CD4-positive, alpha-beta T cell treated with Interleukin-17A for 4 hours (primary cell): ENCODE measurements around the gene TBC1D21.

Experiments used
- DNase-seq: peaks from one replicate; pipeline ENCODE4 v3.0.0-alpha.2; 2020; ENCODE audit warnings: mixed read lengths

The TBC1D21 gene

DNA sequence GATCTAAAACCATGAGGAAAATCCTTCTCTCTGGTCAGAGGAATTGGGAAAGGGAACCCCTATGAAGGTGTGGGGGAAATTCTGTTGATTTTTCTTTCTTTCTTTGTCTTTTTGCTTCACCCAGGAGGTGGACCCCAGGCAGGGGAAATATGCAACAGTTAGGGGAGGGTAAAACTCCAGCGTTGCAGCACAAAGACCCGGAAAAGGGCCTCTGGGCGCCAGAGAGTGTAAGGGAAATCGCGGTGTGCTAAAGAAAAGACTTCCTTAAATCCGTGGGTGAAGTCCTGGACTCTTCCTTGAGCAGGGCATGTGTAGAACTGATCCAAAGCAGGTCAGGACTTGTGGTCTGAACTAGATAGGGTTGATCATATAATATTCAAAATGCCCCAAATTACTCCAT is 11.1 kb upstream of the TBC1D21 start:
- no peak for DNase-seq

DNA sequence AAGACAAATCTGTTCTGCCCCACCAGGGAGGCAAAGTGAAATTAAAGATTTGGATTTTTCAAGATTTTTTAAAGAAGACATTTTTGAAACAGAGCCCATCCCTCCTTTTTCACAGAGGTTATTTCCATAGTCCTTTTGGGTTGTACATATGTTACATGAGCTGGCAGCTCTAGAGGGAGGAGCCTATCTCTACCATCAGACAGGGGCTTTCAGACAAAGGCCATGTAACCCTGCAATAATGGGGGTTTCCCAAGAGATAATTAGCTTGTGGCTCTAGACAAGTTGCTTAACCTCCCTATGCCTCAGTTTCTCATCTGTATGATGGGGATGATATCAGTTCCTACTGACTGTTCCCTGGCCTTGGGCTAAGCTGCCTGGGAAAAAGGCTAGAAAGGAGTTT is 8.0 kb upstream of the TBC1D21 start:
- no peak for DNase-seq

DNA sequence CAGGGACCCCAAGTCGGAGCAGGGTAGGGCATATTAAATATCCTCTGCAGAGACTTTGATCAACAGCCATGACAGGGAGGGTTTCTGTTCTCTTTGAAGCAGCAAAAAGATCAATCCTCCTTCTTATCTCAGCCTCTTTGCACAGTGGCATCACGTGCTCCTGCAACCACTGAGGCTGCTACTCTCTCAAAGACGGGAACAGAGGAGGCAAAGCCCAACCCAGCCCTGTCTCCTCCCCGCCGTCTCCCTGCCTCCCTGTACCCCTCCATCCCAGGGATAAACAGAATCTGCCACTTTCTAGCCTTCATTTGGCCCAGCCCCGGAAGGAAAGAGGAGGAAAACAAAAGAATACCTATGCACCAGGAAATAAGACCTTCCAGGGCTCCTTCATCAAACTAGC is 7.5 kb upstream of the TBC1D21 start:
- no peak for DNase-seq

DNA sequence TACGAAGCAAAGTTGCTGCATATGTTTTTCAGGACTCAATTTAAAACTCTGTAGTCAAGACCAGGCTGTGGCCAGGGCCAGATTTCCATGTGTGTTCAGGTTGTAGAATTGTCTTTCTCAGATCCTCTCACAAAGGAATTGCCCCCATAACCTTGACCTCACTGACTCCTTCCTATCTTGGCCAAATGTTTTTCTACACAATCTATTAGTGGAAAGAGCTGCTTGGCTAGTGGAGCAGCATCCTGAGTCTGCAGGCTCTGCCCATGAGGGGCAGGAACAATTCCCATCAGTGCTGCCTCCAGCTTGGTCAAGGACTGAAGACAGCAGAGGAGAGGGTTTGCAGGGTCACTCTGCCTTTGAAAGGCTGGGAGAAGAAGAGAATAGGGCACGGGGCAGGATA is 6.9 kb upstream of the TBC1D21 start:
- DNase-seq = no peak

DNA sequence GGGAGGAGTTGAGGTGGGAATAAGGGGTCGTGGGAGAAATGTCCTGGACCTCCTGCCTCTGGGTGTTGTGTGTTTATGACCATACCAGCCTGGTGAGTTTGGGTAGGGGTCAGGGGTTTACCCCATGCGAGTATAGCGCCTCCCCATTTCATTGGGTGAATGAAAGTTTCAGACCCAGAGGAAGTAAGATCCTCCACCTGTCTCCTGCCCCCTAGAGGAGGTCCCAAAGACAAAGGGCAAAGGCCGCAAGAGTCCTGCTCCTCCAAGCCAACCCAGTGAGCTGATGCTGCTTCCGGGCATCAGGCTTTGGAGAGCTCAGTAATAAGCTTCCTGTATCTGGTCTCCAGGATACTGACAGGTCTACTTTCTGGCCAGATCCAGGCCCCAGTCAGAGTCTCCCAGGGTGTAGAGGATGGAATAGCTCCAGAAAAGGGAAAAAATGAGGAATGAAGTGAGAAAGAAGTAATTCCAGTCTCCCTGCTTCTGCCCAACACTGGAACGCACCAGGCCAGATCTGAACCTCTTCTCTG is 6.4 kb upstream of the TBC1D21 start:
- DNase-seq = no peak

DNA sequence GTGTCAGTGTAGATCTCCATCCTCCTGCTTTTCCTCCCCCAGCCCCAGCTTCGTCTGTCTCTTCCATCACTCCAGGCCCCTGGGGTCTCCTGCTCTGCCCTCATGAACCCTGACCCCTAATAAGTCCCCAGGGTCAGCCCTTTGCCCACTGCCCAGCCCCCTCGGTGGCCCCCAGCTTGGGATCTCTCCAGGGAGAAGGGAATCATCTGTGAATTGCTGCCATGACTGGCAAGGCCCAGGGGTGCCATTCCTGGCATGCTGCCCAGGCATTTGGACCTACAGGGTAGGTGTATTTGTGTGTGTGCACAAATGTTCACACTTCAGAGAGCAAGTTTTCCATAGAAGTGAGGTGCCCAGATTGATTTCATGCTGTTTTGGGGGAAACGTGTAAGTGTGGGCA is 5.9 kb upstream of the TBC1D21 start:
- no peak for DNase-seq

DNA sequence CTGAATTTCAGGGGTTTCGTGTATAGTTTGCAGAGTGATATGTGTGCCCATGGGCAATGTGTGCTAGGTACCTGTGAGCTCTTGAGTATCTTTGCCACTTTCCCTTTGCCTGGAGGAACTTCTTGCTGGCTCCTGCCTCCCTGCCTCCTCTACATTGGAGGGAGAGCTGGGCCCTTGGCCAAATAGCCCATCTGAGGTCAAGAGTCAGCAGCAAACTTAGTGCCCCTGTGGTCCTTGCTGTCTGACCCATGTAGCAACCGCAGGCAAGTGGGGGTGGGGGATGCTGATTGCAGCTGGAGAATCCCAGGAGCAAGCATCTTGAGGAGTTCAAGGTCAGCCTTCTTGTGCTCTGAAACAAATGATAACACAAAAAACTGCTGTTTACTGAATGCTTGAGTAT is 5.4 kb upstream of the TBC1D21 start:
- DNase-seq = no peak

DNA sequence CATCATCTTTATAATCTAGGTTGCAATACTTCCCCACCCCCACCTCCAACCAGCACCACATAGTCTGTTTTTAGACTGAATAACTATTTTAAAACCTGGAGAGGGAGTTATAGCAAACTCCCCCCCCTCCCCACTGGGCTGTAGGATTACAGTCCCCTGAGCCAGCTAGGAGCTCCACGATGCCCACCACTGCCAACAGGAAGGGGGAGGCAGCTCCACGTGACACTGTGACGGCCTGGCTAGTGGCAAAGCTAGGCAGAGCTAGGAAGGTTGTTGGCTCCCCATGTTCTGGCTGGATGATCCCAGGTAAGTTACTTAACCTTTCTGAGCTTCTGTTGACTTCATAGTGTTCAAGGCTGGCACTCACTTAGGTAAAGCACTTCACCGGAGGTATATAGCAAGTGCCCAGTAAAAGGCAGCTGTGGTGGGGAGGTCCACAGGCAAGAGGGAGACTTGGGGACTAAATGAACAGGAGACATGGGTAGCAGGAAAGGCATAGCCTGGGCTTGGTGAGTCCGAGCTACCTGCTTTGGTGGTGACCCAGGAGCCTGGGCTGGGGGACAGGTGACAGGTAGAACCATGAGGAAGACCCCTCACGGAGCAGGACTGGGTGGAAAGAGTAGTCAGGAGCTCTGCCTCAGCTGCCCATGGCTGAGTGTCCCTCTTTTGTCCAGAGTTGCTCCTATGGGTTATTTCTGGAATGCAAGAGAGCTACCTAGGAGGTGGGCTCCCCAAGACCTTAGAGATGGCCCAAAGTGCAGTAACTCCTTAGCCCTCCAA is 4.0 kb upstream of the TBC1D21 start:
- no peak for DNase-seq

DNA sequence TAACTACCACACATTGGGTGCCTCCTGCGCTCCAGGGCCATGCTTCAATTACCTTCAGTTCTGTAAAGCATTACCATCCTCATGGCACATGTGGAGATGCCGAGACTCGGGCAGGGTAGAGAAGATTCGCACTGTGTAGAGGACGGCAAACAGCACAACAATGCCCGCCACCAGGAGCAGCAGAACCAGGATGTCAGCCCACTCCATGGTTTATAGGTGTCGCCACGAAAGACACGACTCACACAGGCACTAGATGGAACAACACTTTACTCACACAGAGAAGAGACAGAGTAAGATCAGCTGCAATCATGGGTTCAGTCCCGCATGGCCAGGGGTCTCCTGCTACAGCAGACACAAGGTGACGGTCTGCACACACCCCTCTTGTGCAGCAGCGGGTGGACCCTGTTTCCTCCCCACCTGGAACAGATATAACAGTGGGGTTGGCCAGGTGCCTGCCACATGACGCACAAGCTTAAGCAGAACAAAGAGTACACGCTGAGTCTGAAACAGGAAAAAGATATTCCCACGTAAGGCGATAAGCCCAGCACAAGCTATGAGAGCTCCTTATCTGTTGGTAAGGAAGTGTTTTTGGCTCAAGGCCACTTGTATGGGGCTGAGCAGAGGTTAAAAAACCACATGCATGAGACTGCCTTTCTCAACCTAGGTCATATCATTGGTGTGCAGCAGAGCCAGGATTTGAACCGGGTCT is 2.5 kb upstream of the TBC1D21 start:
- DNase-seq = no peak

DNA sequence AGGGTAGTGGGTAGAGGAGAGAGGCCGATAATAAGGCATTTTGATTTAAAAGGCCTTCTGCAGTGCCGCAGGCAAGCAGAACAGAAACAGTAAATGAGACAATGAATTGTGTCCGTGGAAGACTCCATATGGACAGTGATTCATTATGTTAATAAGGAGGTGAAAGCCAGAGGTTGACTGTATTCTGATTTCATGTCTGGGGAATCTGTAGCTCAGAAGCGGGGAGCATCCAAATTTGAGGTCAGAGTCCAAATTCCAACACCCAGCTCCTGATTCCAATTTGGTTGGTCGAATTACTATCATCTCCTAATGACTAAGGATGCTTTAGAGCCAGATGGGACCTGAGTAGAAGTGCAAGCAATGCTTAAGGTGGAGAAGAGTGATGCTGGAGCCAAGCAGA is 1.0 kb upstream of the TBC1D21 start:
- no peak for DNase-seq

DNA sequence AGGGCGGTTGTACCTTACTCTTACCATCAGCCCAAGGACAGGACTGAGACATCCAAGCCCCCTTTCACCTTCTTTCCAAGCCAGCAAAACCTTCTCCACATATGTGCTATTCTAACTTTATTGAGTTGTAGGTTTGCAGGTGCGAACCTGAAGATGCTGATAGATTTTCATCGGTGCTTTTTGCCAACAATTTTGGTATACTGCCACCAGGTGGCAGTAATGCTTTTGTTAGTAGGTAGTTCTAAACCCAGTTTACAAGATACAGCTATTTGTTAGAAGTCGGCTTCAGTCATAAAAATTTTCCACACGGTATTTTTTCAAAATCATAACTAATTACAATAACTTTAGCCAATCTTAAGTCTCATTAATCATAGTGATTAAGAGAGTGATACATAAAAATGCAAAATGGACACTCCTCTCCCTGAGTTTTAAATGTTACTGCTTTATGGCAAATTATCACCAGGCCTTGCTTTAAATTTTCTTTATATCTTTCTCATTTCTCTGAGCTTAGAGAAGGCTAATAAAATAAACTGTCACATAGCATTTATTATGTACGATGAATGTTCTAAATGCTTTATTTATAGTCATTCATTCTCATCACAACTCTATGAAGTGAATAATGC is 636 bp downstream of the TBC1D21 start:
- peak; percentile 41 for DNase-seq

DNA sequence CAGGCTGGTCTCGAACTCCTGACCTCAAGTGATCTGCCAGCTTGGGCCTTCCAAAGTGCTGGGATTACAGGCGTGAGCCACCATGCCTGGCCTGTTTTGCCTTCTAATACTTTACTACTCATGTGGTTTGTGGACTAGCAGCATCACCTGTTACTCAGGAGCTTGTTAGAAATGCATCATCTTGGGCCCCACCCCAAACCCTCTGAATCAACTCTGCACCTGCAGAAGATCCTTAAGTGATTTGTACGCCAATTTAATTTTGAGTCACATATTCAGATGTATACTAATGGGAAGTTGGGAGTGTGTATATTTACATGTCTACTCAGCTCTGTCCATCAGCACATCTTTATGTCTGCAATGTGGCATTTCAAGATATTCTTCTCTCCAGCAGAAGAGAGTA is 6.1 kb downstream of the TBC1D21 start:
- DNase-seq = no peak

DNA sequence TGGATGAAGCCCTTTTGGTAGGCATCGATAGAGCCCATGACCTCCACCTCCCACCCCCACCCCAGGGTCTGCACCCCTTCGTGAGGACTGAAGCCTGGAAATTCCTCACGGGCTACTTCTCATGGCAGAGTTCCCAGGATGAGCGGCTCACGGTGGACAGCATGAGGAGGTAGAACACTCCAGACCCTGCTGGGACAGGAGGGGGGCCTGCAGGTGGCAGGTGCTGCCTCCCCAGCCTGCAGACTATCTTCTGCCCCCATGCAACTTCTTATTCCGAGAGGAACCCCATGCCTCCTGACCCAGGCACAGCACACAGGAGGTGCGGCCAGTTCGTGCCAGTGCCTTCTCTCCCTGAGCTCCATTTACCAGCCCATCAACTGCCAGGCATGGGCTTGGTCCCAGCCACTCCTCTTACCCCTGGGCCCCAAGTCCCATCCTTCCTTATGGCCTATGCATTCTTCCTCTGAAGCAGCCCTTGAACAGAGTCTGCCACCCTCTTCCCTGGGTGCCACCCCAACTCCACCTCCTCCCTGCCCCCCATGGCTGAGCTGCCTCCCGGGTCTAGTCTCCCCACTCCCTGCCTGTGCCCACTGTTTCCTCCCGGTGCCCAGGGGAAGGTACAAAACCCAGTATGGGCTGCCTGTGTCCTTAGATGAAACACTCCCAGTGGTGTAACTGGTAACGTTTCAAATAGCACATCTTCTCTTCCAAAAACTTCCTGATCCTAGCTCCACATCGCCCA is 8.4 kb downstream of the TBC1D21 start:
- no peak for DNase-seq

DNA sequence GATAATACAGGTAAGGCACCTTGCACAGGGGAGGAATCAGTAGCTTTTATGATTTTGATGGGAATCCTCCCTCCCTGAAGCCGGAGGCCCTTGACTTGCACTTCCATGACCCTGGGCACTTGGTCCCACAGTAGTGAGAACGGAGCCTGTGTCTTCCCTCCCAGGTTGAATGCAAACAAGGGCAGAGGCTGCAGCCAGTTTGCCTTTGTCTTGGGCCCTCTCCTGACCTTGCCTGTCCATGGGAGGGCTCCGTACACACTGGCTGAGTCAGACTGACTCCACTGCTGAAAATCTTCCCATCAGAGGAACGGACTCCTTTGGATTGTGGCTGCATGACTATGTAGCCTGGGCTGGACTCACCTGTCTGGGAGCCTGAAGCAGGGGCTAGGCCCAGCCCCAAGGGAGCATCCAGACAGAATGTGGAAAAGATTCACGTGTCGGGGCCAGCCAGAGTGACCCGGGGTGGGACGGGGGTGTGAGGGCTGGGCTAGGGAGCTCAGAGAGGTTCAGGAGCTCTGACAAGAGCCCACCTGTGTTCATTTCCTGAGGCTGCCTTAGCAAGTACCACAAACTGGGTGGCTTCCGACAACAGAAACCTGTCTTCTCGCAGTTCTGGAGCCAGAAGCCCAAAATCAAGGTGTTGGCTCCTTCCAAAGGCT is 9.5 kb downstream of the TBC1D21 start:
- DNase-seq = no peak

DNA sequence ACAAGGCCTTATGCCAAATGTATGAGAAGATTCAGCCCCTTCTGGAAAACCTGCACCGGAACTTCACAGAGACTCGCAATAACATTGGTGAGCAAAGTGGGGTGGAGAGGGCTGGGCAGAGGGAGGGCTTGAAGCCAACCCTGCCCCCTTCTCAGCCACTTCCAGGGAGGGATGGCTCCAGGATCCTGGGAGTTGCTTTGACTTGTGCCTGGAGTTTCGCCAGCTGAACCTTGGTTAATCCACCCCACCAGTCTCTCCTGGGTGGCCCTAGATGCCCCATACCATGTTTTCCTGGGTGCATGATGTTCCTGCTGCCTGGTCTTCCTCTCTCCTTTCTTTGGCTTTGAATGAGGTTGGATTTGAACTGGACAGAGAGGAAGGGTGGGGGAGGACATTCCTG is 10.8 kb downstream of the TBC1D21 start:
- no peak for DNase-seq

DNA sequence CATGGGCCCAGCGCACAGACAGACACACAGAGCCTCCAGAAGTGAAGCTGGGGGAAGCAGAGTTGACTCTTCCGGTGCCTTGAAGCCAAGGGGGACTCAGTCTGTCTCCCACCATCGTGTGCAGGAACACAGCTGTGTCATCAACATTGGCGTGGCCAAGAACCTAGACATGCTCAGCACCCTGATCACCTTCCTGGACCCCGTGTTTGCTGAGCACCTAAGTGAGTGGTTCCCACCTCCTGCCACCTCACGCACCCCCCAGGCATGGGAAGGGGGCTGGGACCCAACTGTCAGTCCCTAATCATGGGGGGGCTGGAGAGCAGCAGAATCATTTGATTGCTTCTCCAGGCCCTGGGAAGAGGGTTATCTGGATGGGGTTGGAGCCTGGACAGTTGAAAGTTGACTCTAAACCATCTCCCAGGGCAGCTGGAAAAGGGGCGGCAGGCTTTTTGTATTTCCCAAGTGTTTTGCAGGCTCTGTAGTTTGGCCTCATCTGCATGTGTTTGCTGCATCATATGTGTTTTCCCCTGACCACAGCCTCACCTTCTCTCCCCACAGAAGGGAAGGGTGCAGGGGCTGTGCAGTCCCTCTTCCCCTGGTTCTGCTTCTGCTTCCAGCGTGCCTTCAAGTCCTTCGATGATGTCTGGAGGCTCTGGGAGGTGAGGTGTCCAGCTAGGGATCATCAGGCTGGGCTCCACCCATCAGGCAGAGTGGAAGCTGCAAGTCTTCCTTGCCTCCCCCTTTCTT is 12.8 kb downstream of the TBC1D21 start:
- DNase-seq = no peak

DNA sequence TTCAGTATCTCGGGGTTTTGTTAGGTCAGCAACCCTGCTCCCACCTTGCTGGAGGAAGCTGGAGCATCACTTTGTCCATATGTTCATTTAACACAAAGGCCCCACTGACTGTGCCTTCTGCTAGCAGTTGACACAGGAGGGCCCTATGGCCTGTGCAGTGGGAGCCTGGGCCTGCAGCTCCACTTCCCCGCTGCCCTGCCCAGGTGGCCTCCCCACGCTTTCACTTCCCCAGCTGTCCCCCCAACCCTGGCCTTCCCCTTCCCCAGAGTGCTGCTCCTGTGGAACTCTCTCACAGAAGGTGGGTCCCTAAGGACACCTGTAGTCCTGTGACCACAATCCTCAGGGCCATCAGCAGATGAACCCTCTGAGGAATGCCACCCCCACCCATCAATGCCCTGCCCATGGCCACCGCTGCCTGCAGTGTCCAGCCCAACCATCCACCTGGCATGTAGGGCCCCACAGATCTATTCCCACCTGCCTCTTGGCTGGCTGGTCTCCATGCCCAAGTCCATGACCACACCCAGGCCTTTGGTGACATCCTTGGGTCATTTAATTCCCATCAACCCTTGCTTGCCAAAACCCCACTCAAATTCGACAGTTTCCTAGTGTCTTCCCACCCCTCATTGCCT is 13.5 kb downstream of the TBC1D21 start:
- no peak for DNase-seq

DNA sequence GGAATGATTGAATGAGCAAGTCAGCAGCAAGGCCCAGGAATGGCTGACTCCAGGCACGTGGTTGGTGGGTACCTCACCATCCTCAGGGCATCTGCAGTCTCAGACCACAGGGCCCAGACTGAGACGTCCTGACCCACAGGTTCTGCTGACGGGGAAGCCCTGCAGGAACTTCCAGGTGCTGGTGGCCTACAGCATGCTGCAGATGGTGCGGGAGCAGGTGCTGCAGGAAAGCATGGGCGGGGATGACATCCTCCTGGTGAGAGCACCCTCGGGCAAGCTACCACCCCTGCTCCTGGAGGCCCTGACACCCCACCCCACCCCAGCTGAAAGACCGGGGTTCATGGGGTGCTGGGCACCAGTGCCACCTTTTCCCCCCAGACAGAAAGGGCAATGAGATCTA is 14.1 kb downstream of the TBC1D21 start:
- no peak for DNase-seq

DNA sequence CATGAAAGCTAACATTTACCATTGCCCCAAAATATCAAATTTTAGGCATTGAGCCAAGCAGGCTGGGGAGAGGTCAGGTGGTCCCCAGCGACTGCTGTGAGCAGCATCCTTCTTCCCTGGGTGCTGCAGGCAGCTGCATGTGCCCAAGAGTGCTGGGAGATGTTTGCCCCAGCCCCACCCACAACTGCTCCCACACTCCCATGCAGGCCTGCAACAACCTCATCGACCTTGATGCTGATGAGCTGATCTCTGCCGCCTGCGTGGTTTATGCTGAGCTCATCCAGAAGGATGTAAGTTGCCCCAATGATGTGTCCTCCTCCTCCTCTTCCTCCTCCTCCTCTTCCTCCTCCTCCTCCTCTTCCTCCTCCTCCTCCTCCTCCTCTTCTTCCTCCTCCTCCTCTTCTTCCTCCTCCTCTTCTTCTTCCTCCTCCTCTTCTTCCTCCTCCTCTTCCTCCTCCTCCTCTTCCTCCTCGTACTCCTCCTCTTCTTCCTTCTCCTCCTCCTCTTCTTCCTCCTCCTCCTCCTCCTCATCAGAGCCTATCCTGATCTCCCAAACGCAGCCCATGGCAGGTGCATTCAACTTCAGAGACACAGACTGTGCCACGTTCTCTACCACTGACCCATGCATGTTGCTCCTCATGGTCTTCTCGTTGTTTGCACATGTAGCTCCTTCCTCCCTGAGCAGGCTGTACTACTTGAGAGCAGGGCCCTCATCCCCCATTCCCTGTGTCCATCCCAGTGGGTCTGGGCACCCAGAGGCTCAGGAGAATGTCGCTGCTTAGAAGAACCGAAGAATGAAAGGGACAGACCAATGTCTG is 15.1 kb downstream of the TBC1D21 start:
- no peak for DNase-seq

DNA sequence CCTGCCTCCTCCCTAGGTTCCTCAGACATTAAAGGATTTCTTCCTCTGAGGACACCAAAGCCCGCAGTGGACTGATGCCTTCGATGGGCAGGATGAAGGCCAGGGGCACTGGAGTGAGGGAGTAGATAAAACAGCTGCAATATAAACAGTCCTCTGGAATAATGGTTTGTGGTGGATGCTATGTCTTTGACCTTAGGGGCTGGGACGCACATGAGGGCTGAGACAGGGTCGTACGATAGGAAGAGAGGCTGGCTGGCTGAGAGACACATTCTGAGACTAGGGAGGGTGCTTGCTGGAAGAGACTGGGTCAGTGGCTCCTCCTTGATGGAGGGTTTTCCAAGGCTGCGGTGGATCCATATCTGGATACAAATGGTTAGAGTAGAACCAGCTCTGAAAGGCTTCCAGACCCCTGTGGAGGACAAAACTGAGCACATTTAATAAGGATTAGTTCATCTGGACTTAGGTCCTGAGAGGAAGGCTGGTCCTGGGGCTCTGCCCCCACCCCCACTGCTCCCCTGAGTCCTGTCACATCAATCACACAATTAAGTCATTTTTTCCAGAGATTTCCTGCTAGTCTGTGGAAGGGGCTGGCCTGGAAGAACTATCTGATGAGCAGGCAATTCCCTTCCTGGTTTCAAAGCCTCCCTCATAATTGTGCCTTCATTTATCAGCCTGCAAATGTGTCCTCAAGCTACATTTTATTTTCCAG is 15.8 kb downstream of the TBC1D21 start:
- DNase-seq = no peak
